AG04449 (cell line): Measurements from ENCODE around the gene FIGNL2.

Experiments used
- CTCF ChIA-PET: fragments of 350-600 bp; formaldehyde crosslinking; extraction: SDS; loops from one replicate; lab custom pipeline; 2021; ENCODE audit warnings: antibody characterized with exemption; lab: Yijun Ruan, JAX
- POLR2A ChIA-PET: fragments of 400-600, 350-600 bp; formaldehyde crosslinking; extraction: SDS; loops from one replicate; lab custom pipeline; 2020; ENCODE audit warnings: antibody characterized with exemption, inconsistent platforms; lab: Yijun Ruan, JAX
- DNase-seq: peaks from one replicate; pipeline ENCODE4 v3.0.0-alpha.2; 2010; ENCODE audit warnings: low read depth, low spot score
- H3K4me3 ChIP-seq: 2 replicates; pipeline ENCODE4 v1.5.1; 2011; ENCODE audit warnings: low read depth, mild to moderate bottlenecking, control low read depth, low read length
- CTCF ChIP-seq: IDR thresholded peaks from one replicate; pipeline ENCODE4 v1.5.1; 2011; ENCODE audit warnings: mild to moderate bottlenecking, moderate library complexity, low read length, control low read depth, inconsistent platforms; ENCODE audit not compliant: insufficient read depth; ENCODE audit errors: missing control alignments

Gene FIGNL2

GRCh38 chr12:51863933-51864832 lies 15.7 kb upstream of the FIGNL2 start:
- H3K4me3 ChIP-seq = peak overlapping the region; percentile 40
- no peak for TF ChIP-seq CTCF
- ChIA-PET POLR2A (no interaction called here), CTCF (interaction anchor here (0.8 to 7.2 kb wide), 12 partner anchors 8 to 443 kb away, joined by 3 to 73 read pairs (median 4); no protein-coding TSS in a partner anchor)
- DNase-seq = no peak

- POLR2A ChIA-PET = no interaction called here
Observed at GRCh38 chr12:51863363-51863932, 14.9 kb upstream of the FIGNL2 start.

GRCh38 chr12:51862947-51863346 lies 14.4 kb upstream of the FIGNL2 start:
- ChIA-PET CTCF (interaction anchor here (1.4 to 7.2 kb wide), 5 partner anchors 11 to 442 kb away, joined by 4 to 73 read pairs (median 6); no protein-coding TSS in a partner anchor), POLR2A (no interaction called here)
- no peak for DNase-seq
- no peak overlapping the region for H3K4me3 ChIP-seq
- no peak for TF ChIP-seq CTCF

More at GRCh38 chr12:51863363-51863932, 14.9 kb upstream of the FIGNL2 start:
- TF ChIP-seq CTCF = no peak
- no peak for DNase-seq
- CTCF ChIA-PET = interaction anchor here (1.2 to 7.2 kb wide), 6 partner anchors 10 to 442 kb away, joined by 4 to 73 read pairs (median 7); no protein-coding TSS in a partner anchor
- H3K4me3 ChIP-seq = peak overlapping the region; percentile 15

GRCh38 chr12:51860986-51861385 lies 12.5 kb upstream of the FIGNL2 start:
- CTCF ChIA-PET = interaction anchor here (0.6 to 7.2 kb wide), 6 partner anchors 8 to 440 kb away, joined by 3 to 73 read pairs (median 3); no protein-coding TSS in a partner anchor
- POLR2A ChIA-PET = no interaction called here
- no peak for TF ChIP-seq CTCF

GRCh38 chr12:51855586-51856428 lies 7.3 kb upstream of the FIGNL2 start:
- no peak for TF ChIP-seq CTCF
- CTCF ChIA-PET = interaction anchor here (0.9 to 3.3 kb wide), 6 partner anchors 9 to 169 kb away, joined by 3 to 13 read pairs (median 4); no protein-coding TSS in a partner anchor
- peak overlapping the region; percentile 42 for H3K4me3 ChIP-seq
- POLR2A ChIA-PET = no interaction called here
- DNase-seq = no peak

More at GRCh38 chr12:51860986-51861385, 12.5 kb upstream of the FIGNL2 start:
- H3K4me3 ChIP-seq = no peak overlapping the region
- no peak for DNase-seq
